SK-N-SH (cell line): ENCODE results near the gene TUFT1. TPM values are rescaled to one million over a fixed set of nuclear protein-coding genes. Genes with fewer than 3 reads are reported as not detected.

Source experiments
- CTCF ChIA-PET: fragments of 300-600, 350-600 bp; formaldehyde crosslinking; extraction: SDS; loops from one replicate; lab custom pipeline; 2021; lab: Yijun Ruan, JAX
- POLR2A ChIA-PET: fragments of 350-600 bp; sonication (Branson Sonifier 250); formaldehyde crosslinking; extraction: SDS; loops from one replicate; lab custom pipeline; 2020; ENCODE audit warnings: antibody characterized with exemption, inconsistent platforms; lab: Yijun Ruan, JAX
- DNase-seq: peaks from one replicate; pipeline ENCODE4 v3.0.0; 2012
- H2AFZ ChIP-seq: fragments of 200-600 bp; sonication (generic); 2 replicates; pipeline ENCODE4 v1.8.1; 2016; ENCODE audit warnings: antibody characterized with exemption, mild to moderate bottlenecking, low read depth
- H3F3A ChIP-seq: fragments of 200-600 bp; sonication (generic); replicated peaks from 2 replicates; pipeline ENCODE3; 2016; ENCODE audit warnings: antibody characterized with exemption, mild to moderate bottlenecking; ENCODE audit not compliant: insufficient read depth
- H3K27ac ChIP-seq, 2 experiments: fragments of 200-500 bp in 1 of 2; fragments of 200-600 bp in 1 of 2; sonication (Bioruptor generic) in 1 of 2; sonication (generic), shearing (Covaris generic) in 1 of 2; 2 replicates each; pipeline versions ENCODE4 v1.5.1 to v1.6.1; 2014 to 2016; ENCODE audit warnings: low read depth in 2 of 2, inconsistent platforms in 1 of 2, low read length in 1 of 2, mild to moderate bottlenecking in 1 of 2, mixed read lengths in 1 of 2
- H3K27me3 ChIP-seq: fragments of 200-600 bp; sonication (generic), shearing (Covaris generic); 2 replicates; pipeline ENCODE4 v1.6.1; 2016; ENCODE audit warnings: mixed run types; ENCODE audit not compliant: insufficient read depth
- H3K36me3 ChIP-seq, 2 experiments: fragments of 200-500 bp in 1 of 2; fragments of 200-600 bp in 1 of 2; sonication (Bioruptor generic) in 1 of 2; sonication (generic) in 1 of 2; replicated peaks in 1 of 2; 2 replicates each; pipeline versions ENCODE3 to v1.5.1; 2014 to 2016; ENCODE audit warnings: low read length in 1 of 2, mild to moderate bottlenecking in 1 of 2; ENCODE audit not compliant: insufficient read depth in 2 of 2, control insufficient read depth in 1 of 2
- H3K4me1 ChIP-seq, 2 experiments: fragments of 200-500 bp in 1 of 2; fragments of 200-600 bp in 1 of 2; sonication (Bioruptor generic) in 1 of 2; sonication (generic), shearing (Covaris generic) in 1 of 2; 2 replicates each; pipeline versions ENCODE4 v1.5.1 to v1.6.1; 2014 to 2016; ENCODE audit warnings: low read depth in 1 of 2, low read length in 1 of 2, mixed run types in 1 of 2; ENCODE audit not compliant: insufficient read depth in 2 of 2, control insufficient read depth in 1 of 2
- H3K4me2 ChIP-seq: fragments of 200-600 bp; sonication (generic), shearing (Covaris generic); 2 replicates; pipeline ENCODE4 v1.6.1; 2017; ENCODE audit warnings: mixed run types
- H3K4me3 ChIP-seq, 2 experiments: fragments of 200-500 bp in 1 of 2; fragments of 200-600 bp in 1 of 2; sonication (Bioruptor generic) in 1 of 2; sonication (generic), shearing (Covaris generic) in 1 of 2; 2 replicates each; pipeline versions ENCODE4 v1.5.1 to v1.8.1; 2014 to 2016; ENCODE audit warnings: low read depth in 2 of 2, inconsistent platforms in 1 of 2, low read length in 1 of 2, mild to moderate bottlenecking in 1 of 2, mixed read lengths in 1 of 2, moderate library complexity in 1 of 2
- H3K79me2 ChIP-seq: fragments of 200-600 bp; sonication (generic); 2 replicates; pipeline ENCODE4 v1.8.1; 2017; ENCODE audit warnings: mild to moderate bottlenecking; ENCODE audit not compliant: insufficient read depth
- H3K9ac ChIP-seq: fragments of 200-600 bp; sonication (generic); 2 replicates; pipeline ENCODE4 v1.6.1; 2017; ENCODE audit warnings: mixed run types
- H3K9me2 ChIP-seq: fragments of 200-600 bp; sonication (generic); 2 replicates; pipeline ENCODE4 v1.6.1; 2017; ENCODE audit warnings: mixed run types
- H3K9me3 ChIP-seq: fragments of 200-600 bp; sonication (generic); 2 replicates; pipeline ENCODE4 v1.6.1; 2017; ENCODE audit warnings: mixed run types, mild to moderate bottlenecking, moderate library complexity
- H4K20me1 ChIP-seq: fragments of 200-600 bp; sonication (generic); 2 replicates; pipeline ENCODE4 v1.6.1; 2017; ENCODE audit warnings: mild to moderate bottlenecking, mixed run types; ENCODE audit not compliant: insufficient read depth
- EP300 ChIP-seq, 2 experiments: IDR thresholded peaks; 2 replicates each; pipeline versions ENCODE4 v1.4.0 to v1.6.1; 2012; ENCODE audit warnings: borderline replicate concordance in 1 of 2, low read depth in 1 of 2, low read length in 1 of 2
- FOSL2 ChIP-seq: IDR thresholded peaks from 2 replicates; pipeline ENCODE4 v1.4.0; 2012; ENCODE audit warnings: low read depth, mild to moderate bottlenecking, moderate library complexity, borderline replicate concordance
- FOXJ3 ChIP-seq: sonication (generic); formaldehyde crosslinking; IDR thresholded peaks from 2 replicates; pipeline ENCODE4 v1.5.1; 2020; ENCODE audit warnings: mild to moderate bottlenecking, missing genetic modification reagents
- FOXM1 ChIP-seq: IDR thresholded peaks from 2 replicates; pipeline ENCODE4 v1.4.0; 2012; ENCODE audit warnings: low read depth, mild to moderate bottlenecking
- GABPA ChIP-seq: IDR thresholded peaks from 2 replicates; pipeline ENCODE4 v1.4.0; 2012; ENCODE audit warnings: low read depth, mild to moderate bottlenecking
- GATA2 ChIP-seq: sonication (generic); formaldehyde crosslinking; IDR thresholded peaks from 2 replicates; pipeline ENCODE4 v1.5.0; 2020; ENCODE audit warnings: mild to moderate bottlenecking, missing genetic modification reagents
- MXI1 ChIP-seq: IDR thresholded peaks from 2 replicates; pipeline ENCODE4 v1.6.1; 2012; ENCODE audit warnings: mild to moderate bottlenecking, low read depth, low read length, improper control_type of control experiment
- POLR2AphosphoS5 ChIP-seq: IDR thresholded peaks from 2 replicates; pipeline ENCODE4 v1.6.1; 2012; ENCODE audit warnings: low read depth, low read length
- RAD21 ChIP-seq: IDR thresholded peaks from 2 replicates; pipeline ENCODE4 v1.6.1; 2012; ENCODE audit warnings: mild to moderate bottlenecking, low read length
- REST ChIP-seq: IDR thresholded peaks from 2 replicates; pipeline ENCODE4 v1.6.1; 2012; ENCODE audit warnings: mild to moderate bottlenecking, low read depth, low read length, moderate library complexity
- RFX5 ChIP-seq: IDR thresholded peaks from 2 replicates; pipeline ENCODE4 v1.6.1; 2012; ENCODE audit warnings: mild to moderate bottlenecking, improper control_type of control experiment, low read length
- SIN3A ChIP-seq: IDR thresholded peaks from 2 replicates; pipeline ENCODE4 v1.6.1; 2012; ENCODE audit warnings: low read depth, mild to moderate bottlenecking, low read length, moderate library complexity, borderline replicate concordance
- TAF1 ChIP-seq: IDR thresholded peaks from 2 replicates; pipeline ENCODE4 v1.6.1; 2012; ENCODE audit warnings: low read depth, mild to moderate bottlenecking, low read length, moderate library complexity, borderline replicate concordance
- WGBS: methylation state at CpG from one replicate; pipeline ENCODE4 v1.1.6; 2017; ENCODE audit warnings: low lambda C conversion rate; 5-methylcytosine and 5-hydroxymethylcytosine counted together
- polyA plus RNA-seq, 3 experiments: library from polyadenylated mRNA; depleted of rRNA; stranded (reverse); fragments of >200 nt; gene quantifications; 2 replicates each; pipeline ENCODE4 v1.2.3, GENCODE V29; 2012
- TF ChIP-seq, protein P1 (sequence below): fragments of 200-600 bp; sonication (generic); IDR thresholded peaks from 2 replicates; pipeline ENCODE4 v1.6.1; 2017; ENCODE audit warnings: antibody characterized with exemption, mild to moderate bottlenecking, moderate library complexity
- TF ChIP-seq, protein P2 (sequence below): fragments of 150-350 bp; IDR thresholded peaks from 2 replicates; pipeline ENCODE4 v1.6.1; 2017; ENCODE audit warnings: antibody characterized with exemption, low read length, low read depth, borderline replicate concordance
- TF ChIP-seq, protein P3 (sequence below): IDR thresholded peaks from 2 replicates; pipeline ENCODE4 v1.4.0; 2012; ENCODE audit warnings: low read depth, borderline replicate concordance

TUFT1 gene
- polyA plus RNA-seq, 1 of the 3 experiments (the other 2 are of a cell fraction), result 20.6 TPM

GRCh38 chr1:151501474-151501873 lies 38.6 kb upstream of the TUFT1 start:
- ChIA-PET POLR2A (no interaction called here), CTCF (interaction anchor here (1.2 kb wide), 1 partner anchor 33 kb away, joined by 3 read pairs; no protein-coding TSS in a partner anchor)
- H3K36me3 ChIP-seq, result no peaks in the 10 kb centered on the region
- H3F3A ChIP-seq, result no peaks in the 10 kb centered on the region
- WGBS, result 72% methylated on average over 10 of the region's 10 CpGs
- DNase-seq, result no peak
- no peak overlapping the region for H3K9ac ChIP-seq
- no peaks in the 10 kb centered on the region for H3K9me2 ChIP-seq
- no peaks in the 10 kb centered on the region for H3K9me3 ChIP-seq
- no peaks in the 10 kb centered on the region for H3K79me2 ChIP-seq
- no peak overlapping the region for H3K4me3 ChIP-seq
- no peak overlapping the region for H2AFZ ChIP-seq
- H3K27ac ChIP-seq, result no peak overlapping the region
- no peak overlapping the region for H3K4me2 ChIP-seq
- H3K4me1 ChIP-seq, result no peaks in the 10 kb centered on the region
- TF ChIP-seq SIN3A, result no peak
- TF ChIP-seq, protein P1, sequence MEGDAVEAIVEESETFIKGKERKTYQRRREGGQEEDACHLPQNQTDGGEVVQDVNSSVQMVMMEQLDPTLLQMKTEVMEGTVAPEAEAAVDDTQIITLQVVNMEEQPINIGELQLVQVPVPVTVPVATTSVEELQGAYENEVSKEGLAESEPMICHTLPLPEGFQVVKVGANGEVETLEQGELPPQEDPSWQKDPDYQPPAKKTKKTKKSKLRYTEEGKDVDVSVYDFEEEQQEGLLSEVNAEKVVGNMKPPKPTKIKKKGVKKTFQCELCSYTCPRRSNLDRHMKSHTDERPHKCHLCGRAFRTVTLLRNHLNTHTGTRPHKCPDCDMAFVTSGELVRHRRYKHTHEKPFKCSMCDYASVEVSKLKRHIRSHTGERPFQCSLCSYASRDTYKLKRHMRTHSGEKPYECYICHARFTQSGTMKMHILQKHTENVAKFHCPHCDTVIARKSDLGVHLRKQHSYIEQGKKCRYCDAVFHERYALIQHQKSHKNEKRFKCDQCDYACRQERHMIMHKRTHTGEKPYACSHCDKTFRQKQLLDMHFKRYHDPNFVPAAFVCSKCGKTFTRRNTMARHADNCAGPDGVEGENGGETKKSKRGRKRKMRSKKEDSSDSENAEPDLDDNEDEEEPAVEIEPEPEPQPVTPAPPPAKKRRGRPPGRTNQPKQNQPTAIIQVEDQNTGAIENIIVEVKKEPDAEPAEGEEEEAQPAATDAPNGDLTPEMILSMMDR, result peak; percentile 42
- TF ChIP-seq TAF1, result no peak
- H4K20me1 ChIP-seq, result no peaks in the 10 kb centered on the region
- H3K27me3 ChIP-seq, result no peaks in the 10 kb centered on the region; the same call in 1 of the 2 replicates

- 53% methylated on average over 5 of the region's 5 CpGs for WGBS
- CTCF ChIA-PET, result interaction anchor here (1.2 kb wide), 1 partner anchor 33 kb away, joined by 3 read pairs; no protein-coding TSS in a partner anchor
- TF ChIP-seq SIN3A (no peak), MXI1 (no peak), FOXJ3 (no peak), RAD21 (no peak), GATA2 (CRISPR knock-in tag) (no peak), REST (no peak), EP300 (IDR thresholded peaks at IDR 0.05; ENCODE audit: borderline replicate concordance in 1 of 2, low read depth in 1 of 2, low read length in 1 of 2) (no peak), FOXM1 (no peak), TAF1 (no peak), RFX5 (no peak), GABPA (no peak), POLR2AphosphoS5 (no peak), FOSL2 (no peak)
- TF ChIP-seq, protein P2, sequence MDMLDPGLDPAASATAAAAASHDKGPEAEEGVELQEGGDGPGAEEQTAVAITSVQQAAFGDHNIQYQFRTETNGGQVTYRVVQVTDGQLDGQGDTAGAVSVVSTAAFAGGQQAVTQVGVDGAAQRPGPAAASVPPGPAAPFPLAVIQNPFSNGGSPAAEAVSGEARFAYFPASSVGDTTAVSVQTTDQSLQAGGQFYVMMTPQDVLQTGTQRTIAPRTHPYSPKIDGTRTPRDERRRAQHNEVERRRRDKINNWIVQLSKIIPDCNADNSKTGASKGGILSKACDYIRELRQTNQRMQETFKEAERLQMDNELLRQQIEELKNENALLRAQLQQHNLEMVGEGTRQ, result no peak
- TF ChIP-seq, protein P3, sequence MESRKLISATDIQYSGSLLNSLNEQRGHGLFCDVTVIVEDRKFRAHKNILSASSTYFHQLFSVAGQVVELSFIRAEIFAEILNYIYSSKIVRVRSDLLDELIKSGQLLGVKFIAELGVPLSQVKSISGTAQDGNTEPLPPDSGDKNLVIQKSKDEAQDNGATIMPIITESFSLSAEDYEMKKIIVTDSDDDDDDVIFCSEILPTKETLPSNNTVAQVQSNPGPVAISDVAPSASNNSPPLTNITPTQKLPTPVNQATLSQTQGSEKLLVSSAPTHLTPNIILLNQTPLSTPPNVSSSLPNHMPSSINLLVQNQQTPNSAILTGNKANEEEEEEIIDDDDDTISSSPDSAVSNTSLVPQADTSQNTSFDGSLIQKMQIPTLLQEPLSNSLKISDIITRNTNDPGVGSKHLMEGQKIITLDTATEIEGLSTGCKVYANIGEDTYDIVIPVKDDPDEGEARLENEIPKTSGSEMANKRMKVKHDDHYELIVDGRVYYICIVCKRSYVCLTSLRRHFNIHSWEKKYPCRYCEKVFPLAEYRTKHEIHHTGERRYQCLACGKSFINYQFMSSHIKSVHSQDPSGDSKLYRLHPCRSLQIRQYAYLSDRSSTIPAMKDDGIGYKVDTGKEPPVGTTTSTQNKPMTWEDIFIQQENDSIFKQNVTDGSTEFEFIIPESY, result no peak
Observed at GRCh38 chr1:151502035-151502700, 37.9 kb upstream of the TUFT1 start.

More at GRCh38 chr1:151502035-151502700, 37.9 kb upstream of the TUFT1 start:
- no peaks in the 10 kb centered on the region for H4K20me1 ChIP-seq
- H3K4me3 ChIP-seq, result no peak overlapping the region
- H3F3A ChIP-seq, result no peaks in the 10 kb centered on the region
- DNase-seq, result no peak
- no peak overlapping the region for H3K4me2 ChIP-seq
- POLR2A ChIA-PET, result no interaction called here
- H3K9me2 ChIP-seq, result no peaks in the 10 kb centered on the region
- H3K27ac ChIP-seq, result no peak overlapping the region
- H3K36me3 ChIP-seq, result no peaks in the 10 kb centered on the region
- no peaks in the 10 kb centered on the region for H3K9me3 ChIP-seq
- no peak overlapping the region for H2AFZ ChIP-seq
- H3K27me3 ChIP-seq, result no peaks in the 10 kb centered on the region; the same call in 1 of the 2 replicates
- no peaks in the 10 kb centered on the region for H3K79me2 ChIP-seq
- no peaks in the 10 kb centered on the region for H3K4me1 ChIP-seq
- H3K9ac ChIP-seq, result no peak overlapping the region
